Progenitor cell of endocrine pancreas (in vitro differentiated cells): ENCODE measurements around the gene PARD3. TPM values are rescaled to one million over a fixed set of nuclear protein-coding genes. Genes with fewer than 3 reads are reported as not detected.

Experiments
- DNase-seq: peaks from one replicate; pipeline ENCODE4 v3.0.0; 2021; ENCODE audit warnings: low spot score; ENCODE audit not compliant: unreplicated experiment
- H3K27ac Mint-ChIP-seq: 2 replicates; pipeline ENCODE4 v1.8.0; 2021; ENCODE audit warnings: mild to moderate bottlenecking, moderate library complexity, mixed read lengths
- H3K27me3 Mint-ChIP-seq: 2 replicates; pipeline ENCODE4 v1.8.0; 2021; ENCODE audit warnings: mixed read lengths
- H3K36me3 Mint-ChIP-seq: 2 replicates; pipeline ENCODE4 v1.8.0; 2022; ENCODE audit warnings: mixed read lengths; ENCODE audit not compliant: insufficient read depth
- H3K4me1 Mint-ChIP-seq: 2 replicates; pipeline ENCODE4 v1.8.0; 2021; ENCODE audit warnings: low read depth, mixed read lengths
- H3K4me3 Mint-ChIP-seq: 2 replicates; pipeline ENCODE4 v1.8.0; 2021; ENCODE audit warnings: low read depth, mild to moderate bottlenecking, moderate library complexity, mixed read lengths
- H3K9me3 Mint-ChIP-seq: 2 replicates; pipeline ENCODE4 v1.8.0; 2021; ENCODE audit warnings: low read depth, mixed read lengths
- CTCF ChIP-seq: fragments of 200-600 bp; sonication (generic); IDR thresholded peaks from one replicate; pipeline ENCODE4 v1.5.0; 2021; ENCODE audit warnings: antibody characterized with exemption, mild to moderate bottlenecking; ENCODE audit not compliant: unreplicated experiment
- total RNA-seq: library from RNA; stranded (reverse); gene quantifications from 2 replicates; pipeline ENCODE4 v1.2.1, GENCODE V29; 2021

Gene PARD3
- total RNA-seq, 1 donor from 2014 or later = 85.3 TPM

GRCh38 chr10:34723750-34724149, 91.3 kb downstream of the PARD3 start:
- Mint-ChIP-seq H3K36me3 (no peaks in the 10 kb centered on the region), H3K27me3 (no peaks in the 10 kb centered on the region), H3K4me3 (no peak overlapping the region), H3K9me3 (no peaks in the 10 kb centered on the region), H3K4me1 (peaks cover 47% of the 10 kb centered on the region), H3K27ac (peak overlapping the region; percentile 46)
- DNase-seq = no peak
- TF ChIP-seq CTCF = peak; percentile 44

- Mint-ChIP-seq H3K27ac (peak overlapping the region; percentile 77), H3K9me3 (no peaks in the 10 kb centered on the region), H3K36me3 (no peaks in the 10 kb centered on the region), H3K4me1 (peaks cover 45% of the 10 kb centered on the region), H3K27me3 (no peaks in the 10 kb centered on the region), H3K4me3 (no peak overlapping the region)
- no peak for DNase-seq
- TF ChIP-seq CTCF = no peak
Measured at GRCh38 chr10:34722404-34722803, 92.7 kb downstream of the PARD3 start.

- H3K4me3 Mint-ChIP-seq = no peak overlapping the region
- TF ChIP-seq CTCF = no peak
- no peak for DNase-seq
- no peaks in the 10 kb centered on the region for H3K9me3 Mint-ChIP-seq
- H3K27ac Mint-ChIP-seq = peak overlapping the region; percentile 33
- no peaks in the 10 kb centered on the region for H3K36me3 Mint-ChIP-seq
- H3K4me1 Mint-ChIP-seq = peaks cover 49% of the 10 kb centered on the region
- no peaks in the 10 kb centered on the region for H3K27me3 Mint-ChIP-seq
Measured at GRCh38 chr10:34721208-34721840, 93.8 kb downstream of the PARD3 start.

- H3K4me3 Mint-ChIP-seq = no peak overlapping the region
- no peak for DNase-seq
- no peak for TF ChIP-seq CTCF
- no peak overlapping the region for H3K27ac Mint-ChIP-seq
- no peaks in the 10 kb centered on the region for H3K36me3 Mint-ChIP-seq
- peaks cover 48% of the 10 kb centered on the region for H3K4me1 Mint-ChIP-seq
- no peaks in the 10 kb centered on the region for H3K9me3 Mint-ChIP-seq
- H3K27me3 Mint-ChIP-seq = no peaks in the 10 kb centered on the region
Measured at GRCh38 chr10:34719746-34720145, 95.3 kb downstream of the PARD3 start.

- H3K4me3 Mint-ChIP-seq = no peak overlapping the region
- no peak overlapping the region for H3K27ac Mint-ChIP-seq
- no peak for DNase-seq
- H3K4me1 Mint-ChIP-seq = peaks cover 48% of the 10 kb centered on the region
- H3K27me3 Mint-ChIP-seq = no peaks in the 10 kb centered on the region
- H3K36me3 Mint-ChIP-seq = no peaks in the 10 kb centered on the region
- TF ChIP-seq CTCF = no peak
- no peaks in the 10 kb centered on the region for H3K9me3 Mint-ChIP-seq
Measured at GRCh38 chr10:34719328-34719727, 95.8 kb downstream of the PARD3 start.
